Measurements from ENCODE around the gene DUOXA1. TPM values are rescaled to one million over a fixed set of nuclear protein-coding genes. Genes with fewer than 3 reads are reported as not detected.

DUOXA1 gene
- polyA plus RNA-seq, 1 donor (not counting 4 experiments of a cell fraction or from before 2014, with no cell fraction given): 15.1 TPM

DNA sequence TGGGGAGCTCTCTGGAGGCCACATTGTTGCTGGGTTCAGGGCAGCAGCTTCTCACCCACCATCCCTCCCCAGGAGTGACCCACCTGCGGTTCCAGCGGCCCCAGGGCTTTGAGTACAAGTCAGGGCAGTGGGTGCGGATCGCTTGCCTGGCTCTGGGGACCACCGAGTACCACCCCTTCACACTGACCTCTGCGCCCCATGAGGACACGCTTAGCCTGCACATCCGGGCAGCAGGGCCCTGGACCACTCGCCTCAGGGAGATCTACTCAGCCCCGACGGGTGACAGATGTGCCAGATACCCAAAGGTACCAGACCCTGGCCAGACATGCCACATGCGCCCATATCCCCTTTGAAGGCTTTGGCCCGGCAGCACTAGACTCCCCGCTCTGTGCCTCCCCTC, 32.0 kb upstream of the DUOXA1 start:
- TF ChIP-seq, protein P1, sequence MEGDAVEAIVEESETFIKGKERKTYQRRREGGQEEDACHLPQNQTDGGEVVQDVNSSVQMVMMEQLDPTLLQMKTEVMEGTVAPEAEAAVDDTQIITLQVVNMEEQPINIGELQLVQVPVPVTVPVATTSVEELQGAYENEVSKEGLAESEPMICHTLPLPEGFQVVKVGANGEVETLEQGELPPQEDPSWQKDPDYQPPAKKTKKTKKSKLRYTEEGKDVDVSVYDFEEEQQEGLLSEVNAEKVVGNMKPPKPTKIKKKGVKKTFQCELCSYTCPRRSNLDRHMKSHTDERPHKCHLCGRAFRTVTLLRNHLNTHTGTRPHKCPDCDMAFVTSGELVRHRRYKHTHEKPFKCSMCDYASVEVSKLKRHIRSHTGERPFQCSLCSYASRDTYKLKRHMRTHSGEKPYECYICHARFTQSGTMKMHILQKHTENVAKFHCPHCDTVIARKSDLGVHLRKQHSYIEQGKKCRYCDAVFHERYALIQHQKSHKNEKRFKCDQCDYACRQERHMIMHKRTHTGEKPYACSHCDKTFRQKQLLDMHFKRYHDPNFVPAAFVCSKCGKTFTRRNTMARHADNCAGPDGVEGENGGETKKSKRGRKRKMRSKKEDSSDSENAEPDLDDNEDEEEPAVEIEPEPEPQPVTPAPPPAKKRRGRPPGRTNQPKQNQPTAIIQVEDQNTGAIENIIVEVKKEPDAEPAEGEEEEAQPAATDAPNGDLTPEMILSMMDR (optimal IDR thresholded peaks at IDR 0.05 in 1 of 3, IDR thresholded peaks at IDR 0.05 in 1 of 3, conservative IDR thresholded peaks at IDR 0.05 in 1 of 3; ENCODE audit: extremely low read depth in 1 of 3, insufficient read depth in 2 of 3, low read length in 3 of 3): no peak
- TF ChIP-seq EZH2 (IDR thresholded peaks at IDR 0.05; ENCODE audit: low read length): no peak
- H3K4me3 ChIP-seq (ENCODE audit: control insufficient read depth in 2 of 3, extremely low read depth in 1 of 3, insufficient read depth in 2 of 3, low read depth in 1 of 3, low read length in 3 of 3): no peak overlapping the region
- H4K20me1 ChIP-seq (ENCODE audit: control insufficient read depth, extremely low read depth, insufficient read depth, low read length): no peaks in the 10 kb centered on the region
- dilution Hi-C loops (cut with MboI; ENCODE audit: extremely low pct_ligation_motif_present, low sequenced_read_pairs): no loop called here
- no peak overlapping the region for H2AFZ ChIP-seq (ENCODE audit: control insufficient read depth, low read length)
- no peaks in the 10 kb centered on the region for H3K27me3 ChIP-seq (ENCODE audit: control insufficient read depth, extremely low read depth, insufficient read depth, low read length)
- no peak overlapping the region for H3K4me2 ChIP-seq (ENCODE audit: control insufficient read depth, extremely low read depth, insufficient read depth, low read depth, low read length)
- H3K27ac ChIP-seq (ENCODE audit: control insufficient read depth, insufficient read depth, low read length): peak overlapping the region; percentile 93
- peaks cover 16 to 18% of the 10 kb centered on the region in 2 experiments for H3K36me3 ChIP-seq (ENCODE audit: control insufficient read depth in 2 of 2, extremely low read depth in 1 of 2, insufficient read depth in 2 of 2, low read length in 2 of 2)
- DNase-seq (ENCODE audit: low read depth, low spot score): no peak
- FAIRE-seq: no peak
- no peaks in the 10 kb centered on the region for H3K9me3 ChIP-seq (ENCODE audit: control insufficient read depth, low read depth, low read length)
- peaks cover 42% of the 10 kb centered on the region for H3K4me1 ChIP-seq (ENCODE audit: control insufficient read depth, extremely low read depth, insufficient read depth, low read length)
- peaks cover 2% of the 10 kb centered on the region for H3K9me1 ChIP-seq (ENCODE audit: control insufficient read depth, extremely low read depth, insufficient read depth, low read length)
- H3K9ac ChIP-seq (ENCODE audit: control insufficient read depth, extremely low read depth, insufficient read depth, low read length): no peak overlapping the region
- no peaks in the 10 kb centered on the region for H3K79me2 ChIP-seq (ENCODE audit: control insufficient read depth, insufficient read depth, low read length)

DNA sequence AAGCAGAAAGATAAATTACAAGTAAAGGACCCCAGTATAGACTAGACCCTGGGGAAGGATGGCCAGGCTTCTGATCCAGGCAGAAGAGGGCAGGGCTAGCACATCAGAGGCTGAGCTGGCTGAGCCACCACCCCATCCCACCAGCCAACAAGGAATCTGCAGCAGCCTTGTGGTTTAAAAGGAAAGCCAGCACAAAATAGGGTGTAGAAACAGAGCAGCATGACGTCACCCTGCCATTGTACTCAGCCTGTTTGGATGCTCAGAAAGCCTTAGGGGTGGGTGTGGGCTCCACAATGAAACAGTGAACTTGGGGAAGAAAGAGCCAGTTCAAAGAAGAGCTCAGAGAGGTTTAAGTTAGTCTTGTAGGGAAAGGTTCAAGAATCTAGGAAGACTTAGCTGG, 28.3 kb upstream of the DUOXA1 start:
- Histone ChIP-seq H3K9me3 (ENCODE audit: control insufficient read depth, low read depth, low read length) (no peaks in the 10 kb centered on the region), H3K9ac (ENCODE audit: control insufficient read depth, extremely low read depth, insufficient read depth, low read length) (peak overlapping the region; percentile 24), H3K9me1 (ENCODE audit: control insufficient read depth, extremely low read depth, insufficient read depth, low read length) (peaks cover 2% of the 10 kb centered on the region), H3K27me3 (ENCODE audit: control insufficient read depth, extremely low read depth, insufficient read depth, low read length) (no peaks in the 10 kb centered on the region), H2AFZ (ENCODE audit: control insufficient read depth, low read length) (no peak overlapping the region), H3K36me3 (ENCODE audit: control insufficient read depth in 2 of 2, extremely low read depth in 1 of 2, insufficient read depth in 2 of 2, low read length in 2 of 2) (peaks cover 14% of the 10 kb centered on the region in 2 experiments), H3K4me1 (ENCODE audit: control insufficient read depth, extremely low read depth, insufficient read depth, low read length) (peaks cover 39% of the 10 kb centered on the region), H3K27ac (ENCODE audit: control insufficient read depth, insufficient read depth, low read length) (peak overlapping the region; percentile 42), H3K4me2 (ENCODE audit: control insufficient read depth, extremely low read depth, insufficient read depth, low read depth, low read length) (peak overlapping the region; percentile 62), H4K20me1 (ENCODE audit: control insufficient read depth, extremely low read depth, insufficient read depth, low read length) (no peaks in the 10 kb centered on the region), H3K79me2 (ENCODE audit: control insufficient read depth, insufficient read depth, low read length) (no peaks in the 10 kb centered on the region), H3K4me3 (ENCODE audit: control insufficient read depth in 2 of 3, extremely low read depth in 1 of 3, insufficient read depth in 2 of 3, low read depth in 1 of 3, low read length in 3 of 3) (peak overlapping the region in 1 of 3 experiments; percentile 18)
- dilution Hi-C loops (cut with MboI; ENCODE audit: extremely low pct_ligation_motif_present, low sequenced_read_pairs): no loop called here
- no peak for TF ChIP-seq EZH2 (IDR thresholded peaks at IDR 0.05; ENCODE audit: low read length)
- TF ChIP-seq, protein P1 (optimal IDR thresholded peaks at IDR 0.05 in 1 of 3, IDR thresholded peaks at IDR 0.05 in 1 of 3, conservative IDR thresholded peaks at IDR 0.05 in 1 of 3; ENCODE audit: extremely low read depth in 1 of 3, insufficient read depth in 2 of 3, low read length in 3 of 3): no peak
- peak; percentile 76 for DNase-seq (ENCODE audit: low read depth, low spot score)
- peak; percentile 90 for FAIRE-seq

All from keratinocyte (primary cell).